ENCODE data around the gene FBXO21.
A peak's percentile ranks its signal among the peaks of the same experiment; 100 is the strongest.
"Not testable (repeated sequence)": the region's sequence is repeated elsewhere in the genome, so short reads cannot be mapped to it uniquely, and the experiment has no call there.

FBXO21 gene

DNA sequence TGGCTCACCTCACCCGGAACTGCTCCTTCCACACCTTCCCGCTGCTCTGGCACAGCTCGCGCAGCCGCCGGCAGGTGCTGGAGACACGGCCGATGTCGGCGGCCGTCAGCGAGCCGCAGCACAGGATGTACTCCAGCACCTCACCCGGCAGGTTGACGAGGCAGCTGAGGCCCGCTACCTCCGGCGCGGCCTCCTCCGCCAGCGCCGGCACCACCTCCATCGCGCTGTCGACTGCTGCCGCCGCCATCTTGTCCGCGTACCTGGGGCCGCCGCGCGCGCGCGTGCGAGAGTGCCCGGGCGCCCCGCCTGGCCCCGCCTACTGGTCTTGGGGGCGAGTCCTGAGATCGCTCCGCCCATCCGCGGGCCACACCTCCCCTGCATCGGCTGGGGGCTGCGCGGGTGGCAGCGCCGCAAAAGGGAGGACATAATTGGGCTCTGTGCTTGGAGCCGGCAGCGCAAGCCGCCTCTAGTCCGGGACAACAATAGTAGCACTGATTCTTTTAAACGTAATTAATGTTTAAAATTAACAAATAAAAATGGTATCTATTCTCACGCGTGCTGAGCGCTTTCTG lies at the start of gene FBXO21:
FBXO21 (minus strand) TSS at position 261 of the 572 bp plus-strand sequence; CDS start at position 247, 14 bp downstream.
- peak; percentile 95 for DNase-seq

GRCh38 chr12:117236456-117237001 lies 46.3 kb upstream of the FBXO21 start:
- DNase-seq: peak; percentile 76

GRCh38 chr12:117235261-117235660 lies 45.0 kb upstream of the FBXO21 start:
- DNase-seq: no peak

- DNase-seq: no peak
Measured at GRCh38 chr12:117234441-117234840, 44.2 kb upstream of the FBXO21 start.

- DNase-seq: no peak
Measured at GRCh38 chr12:117231750-117232149, 41.5 kb upstream of the FBXO21 start.

- no peak for DNase-seq
Measured at GRCh38 chr12:117228239-117228638, 38.0 kb upstream of the FBXO21 start.

DNA sequence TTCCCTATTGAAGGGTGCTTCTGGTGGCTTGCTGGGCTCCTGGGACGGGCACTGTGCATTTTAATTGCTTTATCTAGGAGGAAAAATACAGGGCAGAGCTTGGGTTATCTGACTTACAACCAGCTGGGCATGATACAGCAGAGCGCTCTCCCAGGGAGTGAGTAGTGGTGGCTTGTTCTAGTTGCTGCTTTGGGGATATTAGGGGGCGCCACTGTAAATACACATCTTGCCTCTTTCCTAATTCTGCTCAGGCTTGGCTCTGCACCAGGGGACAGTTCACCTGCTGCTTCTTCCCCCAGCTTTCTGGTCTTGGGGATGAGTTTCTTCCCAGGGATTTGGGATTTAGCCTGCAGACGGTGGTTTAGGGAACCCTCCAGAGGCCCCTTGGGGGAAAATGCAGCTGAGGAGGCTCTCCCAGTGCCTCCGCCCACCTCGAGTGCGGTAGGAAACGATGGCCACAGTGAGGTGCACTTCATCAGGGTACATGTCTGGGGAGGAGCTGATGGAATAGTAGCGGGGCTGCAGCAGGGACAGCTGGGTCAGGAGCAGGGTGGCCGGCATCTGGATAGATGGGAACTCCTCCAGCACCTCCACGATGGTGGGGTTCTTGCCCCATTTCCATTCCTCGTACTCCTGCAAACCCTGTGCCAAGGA lies 36.9 kb upstream of the FBXO21 start:
- DNase-seq: no peak

GRCh38 chr12:117226505-117226904 lies 36.2 kb upstream of the FBXO21 start:
- no peak for DNase-seq

DNA sequence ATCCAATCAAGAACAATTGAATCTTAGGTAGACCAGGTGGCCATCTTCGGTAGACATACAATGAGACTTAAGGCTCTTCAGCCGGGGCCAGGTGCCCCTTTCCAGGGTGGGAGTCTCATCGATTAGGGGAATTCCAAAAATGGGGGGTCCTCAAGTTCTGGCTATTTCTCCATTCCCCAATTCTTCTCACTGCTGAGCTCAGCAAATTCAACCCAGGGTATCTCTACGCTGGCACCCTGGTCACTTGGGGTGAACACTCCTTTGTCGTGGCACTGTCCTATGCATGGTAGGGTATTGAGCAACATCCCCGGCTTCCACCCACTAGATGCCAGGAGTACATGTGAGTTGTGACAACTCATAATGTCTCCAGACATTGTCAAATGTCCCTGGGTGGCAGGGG lies 34.9 kb upstream of the FBXO21 start:
- DNase-seq: no peak

GRCh38 chr12:117220947-117221346 lies 30.7 kb upstream of the FBXO21 start:
- DNase-seq: not testable (repeated sequence)

DNA sequence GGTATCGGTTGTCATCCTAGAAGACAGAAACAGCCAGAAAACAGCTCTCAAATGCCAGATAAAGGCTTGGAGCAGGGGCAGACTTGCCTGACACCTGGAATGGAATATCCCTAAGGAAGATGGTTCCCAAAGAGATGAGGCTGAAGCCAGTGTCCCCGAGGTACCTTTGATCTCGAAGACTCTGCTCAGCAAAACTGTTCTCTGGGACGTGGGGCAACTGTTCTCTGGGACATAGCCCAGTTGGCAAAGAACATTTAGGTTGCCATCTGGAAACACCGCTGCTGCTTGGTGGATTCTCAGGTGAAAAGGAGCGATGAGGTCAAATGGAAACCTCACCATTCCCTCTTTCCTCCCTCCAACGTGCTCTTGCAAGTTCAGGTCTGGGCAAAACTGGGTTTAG lies 27.9 kb upstream of the FBXO21 start:
- no peak for DNase-seq

- no peak for DNase-seq
Measured at GRCh38 chr12:117216686-117217085, 26.4 kb upstream of the FBXO21 start.

DNA sequence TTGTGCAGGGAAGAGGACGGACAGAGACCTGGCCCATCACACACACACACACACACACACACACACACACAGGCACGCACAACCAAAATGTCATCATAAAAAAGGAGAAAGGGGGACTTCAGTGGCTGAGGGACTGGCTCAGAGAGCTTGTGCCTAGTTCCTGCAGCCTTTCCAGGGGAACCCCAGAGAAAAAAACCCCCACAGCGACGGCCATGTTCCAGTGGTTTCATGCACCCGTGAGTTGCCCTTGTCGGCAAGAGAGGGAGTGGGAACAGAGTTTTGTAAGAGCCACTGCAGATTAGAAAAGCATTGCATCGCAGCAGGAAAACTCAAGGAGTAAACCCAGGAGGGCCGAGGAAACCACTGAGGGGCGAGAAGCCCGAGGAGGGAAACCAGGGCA lies 24.5 kb upstream of the FBXO21 start:
- no peak for DNase-seq

DNA sequence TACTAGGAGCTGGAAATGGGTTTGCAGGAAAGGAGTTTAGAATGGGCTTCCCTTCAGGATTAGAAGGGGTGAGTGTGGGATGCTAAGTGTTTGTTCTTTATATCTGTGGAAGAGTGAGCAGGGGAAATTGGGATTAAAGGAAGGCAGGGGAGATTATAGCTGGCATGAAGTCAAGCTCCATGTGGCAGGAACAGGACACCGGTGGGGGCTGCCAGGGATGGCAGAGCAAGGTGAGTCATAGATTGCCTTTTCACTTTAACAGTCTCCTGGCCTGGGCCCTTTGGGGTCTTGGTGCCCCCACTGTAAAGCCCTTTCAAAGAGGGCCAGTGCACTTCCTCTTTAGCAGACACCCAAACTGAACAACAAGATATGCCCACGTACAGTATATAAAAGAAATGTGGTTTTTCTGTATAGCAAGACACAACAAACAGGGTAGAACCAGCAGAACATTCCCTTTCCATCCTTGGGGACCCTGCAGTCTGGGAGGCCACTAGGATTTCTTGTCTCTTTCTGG lies 23.1 kb upstream of the FBXO21 start:
- DNase-seq: no peak

GRCh38 chr12:117212563-117213190 lies 22.4 kb upstream of the FBXO21 start:
- peak; percentile 63 for DNase-seq

DNA sequence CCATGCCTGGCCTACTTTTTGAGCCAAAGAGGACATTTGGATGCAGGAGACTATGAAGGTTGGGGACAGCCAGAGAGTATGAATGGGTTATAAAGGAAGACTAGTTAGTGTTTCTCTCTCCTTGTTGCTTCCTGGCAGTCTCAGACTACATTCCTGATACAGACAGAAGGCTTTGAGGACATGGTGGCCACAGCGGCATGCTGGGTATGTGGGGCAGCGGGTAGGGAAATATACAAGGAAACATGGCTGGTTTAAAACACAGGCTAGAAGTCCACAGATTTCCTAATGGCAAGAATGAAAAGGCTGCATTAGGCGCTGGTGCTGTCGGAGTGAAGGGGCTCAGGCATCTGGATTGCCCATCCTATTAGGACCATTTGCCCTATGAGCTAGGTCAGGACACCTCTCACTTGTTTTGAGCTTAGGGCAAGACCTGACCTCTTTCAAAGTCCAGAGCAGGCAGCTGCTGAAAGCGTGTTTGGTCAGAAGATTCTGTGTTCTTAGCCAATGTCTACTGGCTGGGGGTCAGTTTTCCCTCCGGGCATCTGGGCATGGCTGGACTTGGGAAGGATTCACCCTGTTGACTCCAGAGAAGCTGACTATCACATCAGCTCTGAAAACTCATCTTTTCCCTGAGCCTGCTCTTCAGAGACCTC lies 20.1 kb upstream of the FBXO21 start:
- no peak for DNase-seq

GRCh38 chr12:117209626-117210025 lies 19.4 kb upstream of the FBXO21 start:
- no peak for DNase-seq

DNA sequence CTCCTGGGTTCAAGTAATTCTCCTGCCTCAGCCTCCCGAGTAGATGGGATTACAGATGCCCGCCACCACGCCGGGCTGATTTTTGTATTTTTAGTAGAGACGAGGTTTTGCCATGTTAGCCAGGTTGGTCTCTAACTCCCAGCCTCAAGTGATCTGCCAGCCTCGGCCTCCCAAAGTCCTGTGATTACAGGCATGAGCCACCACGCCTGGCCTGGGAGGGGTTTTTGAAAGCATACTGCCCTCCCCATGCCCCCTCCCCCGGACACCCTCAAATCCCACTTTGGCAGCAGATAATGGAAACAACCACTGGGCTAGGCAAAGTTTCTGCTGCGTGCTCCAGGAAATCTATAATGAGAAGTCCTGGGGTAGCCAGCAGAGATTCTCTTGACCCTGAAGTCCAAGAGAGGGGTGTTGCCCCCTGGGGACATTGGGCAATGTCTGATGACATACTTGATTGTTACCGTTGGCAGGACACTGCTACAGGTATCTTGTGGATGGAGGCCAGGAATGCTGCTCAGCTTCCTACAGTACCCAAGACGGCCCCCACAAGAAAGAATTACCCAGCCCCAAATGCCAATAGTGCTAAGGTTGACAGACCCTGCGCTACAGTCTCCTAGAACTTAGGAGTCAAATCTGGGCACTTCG lies 18.7 kb upstream of the FBXO21 start:
- DNase-seq: no peak

- DNase-seq: no peak
Measured at GRCh38 chr12:117208206-117208605, 17.9 kb upstream of the FBXO21 start.

GRCh38 chr12:117207675-117208074 lies 17.4 kb upstream of the FBXO21 start:
- no peak for DNase-seq

DNA sequence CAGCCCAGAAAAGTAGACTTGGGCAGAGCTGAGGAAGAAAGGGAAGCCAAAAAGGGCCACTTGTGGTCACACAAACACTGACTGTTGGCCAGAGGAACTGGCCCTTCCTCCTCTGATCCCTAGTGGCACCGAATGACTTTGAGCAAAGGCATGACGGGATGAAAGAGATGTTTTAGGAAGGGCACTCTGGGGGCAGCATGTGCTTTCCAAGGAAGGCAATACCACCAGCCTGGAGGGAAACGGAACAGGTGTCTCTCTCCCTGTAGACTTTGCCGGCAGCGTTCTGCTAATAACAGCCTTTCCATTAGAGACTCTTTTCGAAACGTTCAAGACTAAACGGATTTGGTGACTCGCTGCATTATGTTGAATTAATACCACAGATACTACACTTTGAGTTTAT lies 12.3 kb upstream of the FBXO21 start:
- no peak for DNase-seq

- no peak for DNase-seq
Measured at GRCh38 chr12:117202033-117202432, 11.8 kb upstream of the FBXO21 start.
